Measurements from ENCODE around the gene SPAG16. TPM values are rescaled to one million over a fixed set of nuclear protein-coding genes. Genes with fewer than 3 reads are reported as not detected.

SPAG16 gene
- total RNA-seq, 1 experiment from 2014 or later = 13.0 TPM

GRCh38 chr2:214201892-214202291 is 917.6 kb downstream of the SPAG16 start:
- TF ChIP-seq, protein P1, sequence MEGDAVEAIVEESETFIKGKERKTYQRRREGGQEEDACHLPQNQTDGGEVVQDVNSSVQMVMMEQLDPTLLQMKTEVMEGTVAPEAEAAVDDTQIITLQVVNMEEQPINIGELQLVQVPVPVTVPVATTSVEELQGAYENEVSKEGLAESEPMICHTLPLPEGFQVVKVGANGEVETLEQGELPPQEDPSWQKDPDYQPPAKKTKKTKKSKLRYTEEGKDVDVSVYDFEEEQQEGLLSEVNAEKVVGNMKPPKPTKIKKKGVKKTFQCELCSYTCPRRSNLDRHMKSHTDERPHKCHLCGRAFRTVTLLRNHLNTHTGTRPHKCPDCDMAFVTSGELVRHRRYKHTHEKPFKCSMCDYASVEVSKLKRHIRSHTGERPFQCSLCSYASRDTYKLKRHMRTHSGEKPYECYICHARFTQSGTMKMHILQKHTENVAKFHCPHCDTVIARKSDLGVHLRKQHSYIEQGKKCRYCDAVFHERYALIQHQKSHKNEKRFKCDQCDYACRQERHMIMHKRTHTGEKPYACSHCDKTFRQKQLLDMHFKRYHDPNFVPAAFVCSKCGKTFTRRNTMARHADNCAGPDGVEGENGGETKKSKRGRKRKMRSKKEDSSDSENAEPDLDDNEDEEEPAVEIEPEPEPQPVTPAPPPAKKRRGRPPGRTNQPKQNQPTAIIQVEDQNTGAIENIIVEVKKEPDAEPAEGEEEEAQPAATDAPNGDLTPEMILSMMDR (IDR thresholded peaks at IDR 0.05) = no peak
- TF ChIP-seq POLR2AphosphoS5 (IDR thresholded peaks at IDR 0.05; ENCODE audit: low read depth, low read length) = no peak
- no peak for TF ChIP-seq TCF7L2 (IDR thresholded peaks at IDR 0.05; ENCODE audit: low read depth, low read length)
- TF ChIP-seq REST (IDR thresholded peaks at IDR 0.05; ENCODE audit: insufficient read depth in 1 of 2, low read depth in 2 of 2, low read length in 1 of 2) = no peak
- no peak for TF ChIP-seq SIN3A (IDR thresholded peaks at IDR 0.05; ENCODE audit: borderline replicate concordance, insufficient read depth, low read depth, low read length)
- no TSS peak for BruUV-seq (replicated peaks)
- no peak overlapping the region for H3K27ac ChIP-seq (ENCODE audit: low read length)
- in situ Hi-C loops (cut with HindIII; ENCODE audit: low pct_unique_long_range_greater_than_20kb, low sequenced_read_pairs) = no loop called here
- H3K9me3 ChIP-seq (ENCODE audit: control insufficient read depth, insufficient read depth, low read depth, low read length) = no peaks in the 10 kb centered on the region
- no peak for ATAC-seq
- DNase-seq (ENCODE audit: low read depth, low spot score) = no peak
- no peaks in the 10 kb centered on the region for H3K27me3 ChIP-seq (ENCODE audit: control insufficient read depth, insufficient read depth, low read length)
- POLR2A ChIA-PET = no interaction called here
- H3K4me3 ChIP-seq (ENCODE audit: low read depth in 2 of 2, low read length in 2 of 2) = no peak overlapping the region
- no peaks in the 10 kb centered on the region for H3K36me3 ChIP-seq (ENCODE audit: control insufficient read depth, insufficient read depth, low read length)
- intact Hi-C loops (cut with micrococcal nuclease; ENCODE audit: unreplicated experiment) = no loop called here
- CTCF ChIA-PET = no interaction called here
- H3K4me1 ChIP-seq (ENCODE audit: control insufficient read depth, insufficient read depth, low read length) = no peaks in the 10 kb centered on the region

- H3K4me1 ChIP-seq (ENCODE audit: control insufficient read depth, insufficient read depth, low read length) = no peaks in the 10 kb centered on the region
- no TSS peak for BruUV-seq (replicated peaks)
- CTCF ChIA-PET = no interaction called here
- intact Hi-C loops (cut with micrococcal nuclease; ENCODE audit: unreplicated experiment) = no loop called here
- POLR2A ChIA-PET = no interaction called here
- no peak for ATAC-seq
- no peak for DNase-seq (ENCODE audit: low read depth, low spot score)
- in situ Hi-C loops (cut with HindIII; ENCODE audit: low pct_unique_long_range_greater_than_20kb, low sequenced_read_pairs) = no loop called here
- H3K36me3 ChIP-seq (ENCODE audit: control insufficient read depth, insufficient read depth, low read length) = no peaks in the 10 kb centered on the region
- H3K27me3 ChIP-seq (ENCODE audit: control insufficient read depth, insufficient read depth, low read length) = no peaks in the 10 kb centered on the region
- H3K9me3 ChIP-seq (ENCODE audit: control insufficient read depth, insufficient read depth, low read depth, low read length) = no peaks in the 10 kb centered on the region
- H3K4me3 ChIP-seq (ENCODE audit: low read depth in 2 of 2, low read length in 2 of 2) = no peak overlapping the region
- no peak overlapping the region for H3K27ac ChIP-seq (ENCODE audit: low read length)
- TF ChIP-seq POLR2AphosphoS5 (IDR thresholded peaks at IDR 0.05; ENCODE audit: low read depth, low read length) (no peak), SIN3A (IDR thresholded peaks at IDR 0.05; ENCODE audit: borderline replicate concordance, insufficient read depth, low read depth, low read length) (no peak), REST (IDR thresholded peaks at IDR 0.05; ENCODE audit: insufficient read depth in 1 of 2, low read depth in 2 of 2, low read length in 1 of 2) (no peak), TCF7L2 (IDR thresholded peaks at IDR 0.05; ENCODE audit: low read depth, low read length) (no peak)
- TF ChIP-seq, protein P1 (IDR thresholded peaks at IDR 0.05) = no peak
Observed at GRCh38 chr2:214203214-214203613, 919.0 kb downstream of the SPAG16 start.

Measured in Panc1 (cell line).